NCI-H345 treated with DMSO at 0.1 percent for 48 hours (cell line): Measurements from ENCODE around the gene SEC14L2.

Source experiments
- DNase-seq: peaks from one replicate; lab custom pipeline; 2025; ENCODE audit not compliant: unreplicated experiment; lab: John Stamatoyannopoulos, UW

SEC14L2 gene

GRCh38 chr22:30404307-30404706 is 7.5 kb downstream of the SEC14L2 start:
- no peak for DNase-seq

- no peak for DNase-seq
Measured at GRCh38 chr22:30405731-30406130, 8.9 kb downstream of the SEC14L2 start.

- DNase-seq = no peak
Measured at GRCh38 chr22:30406400-30406799, 9.6 kb downstream of the SEC14L2 start.

- DNase-seq = no peak
Measured at GRCh38 chr22:30408388-30409102, 11.7 kb downstream of the SEC14L2 start.

GRCh38 chr22:30411780-30412179 is 15.0 kb downstream of the SEC14L2 start:
- no peak for DNase-seq

GRCh38 chr22:30413001-30413400 is 16.2 kb downstream of the SEC14L2 start:
- DNase-seq = no peak

- no peak for DNase-seq
Measured at GRCh38 chr22:30413745-30414524, 17.1 kb downstream of the SEC14L2 start.

GRCh38 chr22:30414525-30415047 is 17.8 kb downstream of the SEC14L2 start:
- no peak for DNase-seq

GRCh38 chr22:30416403-30416802 is 19.6 kb downstream of the SEC14L2 start:
- no peak for DNase-seq

GRCh38 chr22:30416837-30417236 is 20.0 kb downstream of the SEC14L2 start:
- DNase-seq = no peak

GRCh38 chr22:30420347-30421125 is 23.7 kb downstream of the SEC14L2 start:
- no peak for DNase-seq

- no peak for DNase-seq
Measured at GRCh38 chr22:30421695-30422480, 25.1 kb downstream of the SEC14L2 start.

- peak; percentile 0 for DNase-seq
Measured at GRCh38 chr22:30422481-30423300, 25.9 kb downstream of the SEC14L2 start.

- peak; percentile 50 for DNase-seq
Measured at GRCh38 chr22:30423301-30423958, 26.6 kb downstream of the SEC14L2 start.

GRCh38 chr22:30423959-30424533 is 27.2 kb downstream of the SEC14L2 start:
- DNase-seq = peak; percentile 98

GRCh38 chr22:30424534-30425326 is 27.9 kb downstream of the SEC14L2 start:
- DNase-seq = no peak

GRCh38 chr22:30425327-30425615 is 28.5 kb downstream of the SEC14L2 start:
- no peak for DNase-seq
